Measurements from ENCODE around the gene TBL1X. TPM values are rescaled to one million over a fixed set of nuclear protein-coding genes. Genes with fewer than 3 reads are reported as not detected.

TBL1X gene
- total and polyA plus RNA-seq, 10 of the 15 experiments (the other 5 are each of a cell fraction or from before 2014, with no cell fraction given), result 4.4 to 26.3 (median 10.6) TPM

DNA sequence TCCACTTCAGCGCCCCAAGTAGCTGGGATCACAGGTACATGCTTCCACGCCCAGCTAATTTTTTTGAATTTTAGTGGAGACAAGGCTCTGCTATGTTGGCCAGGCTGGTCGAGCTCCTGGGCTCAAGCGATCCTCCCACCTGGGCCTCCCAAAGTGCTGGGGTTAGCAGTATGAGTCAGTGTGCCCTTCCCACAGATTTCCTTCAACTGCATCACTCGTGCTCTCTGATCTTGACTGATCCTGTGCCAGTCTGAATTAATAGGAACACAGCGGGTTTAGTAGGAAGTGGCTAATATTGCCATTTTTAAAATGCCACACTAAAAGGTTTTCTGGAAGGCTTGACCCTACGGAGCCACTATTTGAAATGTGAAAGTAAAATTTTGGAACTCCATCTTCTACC is 317.1 kb downstream of the TBL1X start:
- Histone ChIP-seq H3K36me3 (ENCODE audit: control insufficient read depth in 2 of 2, insufficient read depth in 2 of 2, low read length in 1 of 2) (no peaks in the 10 kb centered on the region), H3K27me3 (replicated peaks in 1 of 2; ENCODE audit: control insufficient read depth in 2 of 2, insufficient read depth in 2 of 2, low read length in 1 of 2) (no peaks in the 10 kb centered on the region), H3K4me2 (ENCODE audit: control insufficient read depth, insufficient read depth) (no peak overlapping the region), H3K9me3 (replicated peaks; ENCODE audit: control insufficient read depth, insufficient read depth, low read length) (no peaks in the 10 kb centered on the region), H3K79me2 (ENCODE audit: control insufficient read depth, insufficient read depth, low read length) (no peaks in the 10 kb centered on the region), H3K4me3 (no peak overlapping the region), H3K9ac (ENCODE audit: control insufficient read depth, insufficient read depth, low read length) (no peak overlapping the region), H3K4me1 (ENCODE audit: control insufficient read depth, insufficient read depth, low read length) (no peaks in the 10 kb centered on the region), H2AFZ (ENCODE audit: control insufficient read depth, low read depth, low read length) (no peak overlapping the region), H4K20me1 (ENCODE audit: control insufficient read depth, insufficient read depth) (no peaks in the 10 kb centered on the region), H3K27ac (ENCODE audit: control insufficient read depth, insufficient read depth) (no peak overlapping the region)
- SMC1A ChIA-PET (ENCODE audit: uncharacterized antibody, unreplicated experiment), result no interaction called here
- no peak for DNase-seq (ENCODE audit: low read depth, low spot score)
- no TSS peak for BruUV-seq (replicated peaks)
- RAD21 ChIA-PET (ENCODE audit: unreplicated experiment), result no interaction called here
- in situ Hi-C loops (cut with MboI) (no loop called here), intact Hi-C loops (cut with micrococcal nuclease; ENCODE audit: unreplicated experiment) (no loop called here)
- POLR2A ChIA-PET, result no interaction called here
- TF ChIP-seq EZH2 (IDR thresholded peaks at IDR 0.05; ENCODE audit: borderline replicate concordance, control insufficient read depth, low read depth, low read length), result no peak
- TF ChIP-seq SMARCA5 (IDR thresholded peaks at IDR 0.05), result no peak
- no peak for TF ChIP-seq RAD51 (IDR thresholded peaks at IDR 0.05)
- no peak for ATAC-seq
- no peak for FAIRE-seq
- CTCF ChIA-PET, result interaction anchor here (1.1 kb wide), 1 partner anchor 9 kb away, joined by 3 read pairs; no protein-coding TSS in a partner anchor
- WGBS (ENCODE audit: insufficient coverage, insufficient replicate concordance, low lambda C conversion rate, missing lambda C conversion rate), result 22% methylated on average over 7 of the region's 7 CpGs

DNA sequence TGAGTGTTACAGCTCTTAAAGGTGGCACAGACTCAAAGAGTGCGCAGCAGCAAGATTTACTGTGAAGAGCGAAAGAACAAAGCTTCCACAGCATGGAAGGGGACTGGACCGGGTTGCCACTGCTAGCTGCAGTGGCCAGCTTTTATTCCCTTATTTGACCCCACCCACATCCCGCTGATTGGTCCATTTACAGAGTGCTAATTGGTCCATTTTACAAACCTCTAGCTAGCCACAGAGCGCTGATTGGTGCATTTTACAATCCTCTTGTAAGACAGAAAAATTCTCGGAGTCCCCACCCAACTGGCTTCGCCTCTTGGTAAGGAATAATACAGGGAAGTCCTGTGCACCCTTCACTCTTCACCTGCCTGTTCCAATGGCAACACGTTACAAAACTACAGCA is 319.5 kb downstream of the TBL1X start:
- no peaks in the 10 kb centered on the region for H3K79me2 ChIP-seq (ENCODE audit: control insufficient read depth, insufficient read depth, low read length)
- no TSS peak for BruUV-seq (replicated peaks)
- WGBS (ENCODE audit: insufficient coverage, insufficient replicate concordance, low lambda C conversion rate, missing lambda C conversion rate), result 65% methylated on average over 8 of the region's 8 CpGs
- CTCF ChIA-PET, result no interaction called here
- H3K9ac ChIP-seq (ENCODE audit: control insufficient read depth, insufficient read depth, low read length), result no peak overlapping the region
- RAD21 ChIA-PET (ENCODE audit: unreplicated experiment), result no interaction called here
- DNase-seq (ENCODE audit: low read depth, low spot score) (no peak), FAIRE-seq (no peak), ATAC-seq (no peak)
- TF ChIP-seq RELA (IDR thresholded peaks at IDR 0.05; ENCODE audit: borderline replicate concordance, partially characterized antibody) (no peak), MEF2A (IDR thresholded peaks at IDR 0.05; ENCODE audit: insufficient read depth, low read depth, low read length) (no peak), BHLHE40 (IDR thresholded peaks at IDR 0.05; ENCODE audit: borderline replicate concordance in 1 of 2, low read depth in 2 of 2, low read length in 1 of 2) (no peak), NFYB (IDR thresholded peaks at IDR 0.05; ENCODE audit: insufficient read depth, low read depth, low read length) (peak; percentile 76; the same call in 1 of the 2 replicates), IKZF2 (IDR thresholded peaks at IDR 0.05) (no peak), FOXK2 (IDR thresholded peaks at IDR 0.05) (no peak)
- intact Hi-C loops (cut with micrococcal nuclease; ENCODE audit: unreplicated experiment) (no loop called here), in situ Hi-C loops (cut with MboI) (no loop called here)
- no peaks in the 10 kb centered on the region for H3K4me1 ChIP-seq (ENCODE audit: control insufficient read depth, insufficient read depth, low read length)
- no peaks in the 10 kb centered on the region for H3K9me3 ChIP-seq (replicated peaks; ENCODE audit: control insufficient read depth, insufficient read depth, low read length)
- no peak overlapping the region for H3K27ac ChIP-seq (ENCODE audit: control insufficient read depth, insufficient read depth)
- H3K4me3 ChIP-seq, result no peak overlapping the region
- H3K36me3 ChIP-seq (ENCODE audit: control insufficient read depth in 2 of 2, insufficient read depth in 2 of 2, low read length in 1 of 2), result no peaks in the 10 kb centered on the region
- no peak overlapping the region for H3K4me2 ChIP-seq (ENCODE audit: control insufficient read depth, insufficient read depth)
- POLR2A ChIA-PET, result no interaction called here
- no peak overlapping the region for H2AFZ ChIP-seq (ENCODE audit: control insufficient read depth, low read depth, low read length)
- no peaks in the 10 kb centered on the region for H4K20me1 ChIP-seq (ENCODE audit: control insufficient read depth, insufficient read depth)
- H3K27me3 ChIP-seq (replicated peaks in 1 of 2; ENCODE audit: control insufficient read depth in 2 of 2, insufficient read depth in 2 of 2, low read length in 1 of 2), result peaks cover 0 to 2% of the 10 kb centered on the region in 2 experiments; a peak in 2 of 4 replicates
- SMC1A ChIA-PET (ENCODE audit: uncharacterized antibody, unreplicated experiment), result no interaction called here

Measured in GM12878 (cell line).